ENCODE results near the gene KRTAP1-3.
"Not testable (repeated sequence)": the region's sequence is repeated elsewhere in the genome, so short reads cannot be mapped to it uniquely, and the experiment has no call there.

The KRTAP1-3 gene

GRCh38 chr17:41008811-41009210 is 25.9 kb downstream of the KRTAP1-3 start, which contains the start of gene KRTAP3-1:
TSS of gene KRTAP3-1 (minus strand) at chr17:41009128. CDS start at chr17:41009074, 54 bp downstream.
- DNase-seq, result no peak

GRCh38 chr17:41004397-41004796 is 30.3 kb downstream of the KRTAP1-3 start:
- DNase-seq, result no peak

- DNase-seq, result no peak
Observed at GRCh38 chr17:41003926-41004325, 30.7 kb downstream of the KRTAP1-3 start.

- DNase-seq, result no peak
Observed at GRCh38 chr17:41002814-41003213, 31.9 kb downstream of the KRTAP1-3 start.

GRCh38 chr17:41001795-41002194 is 32.9 kb downstream of the KRTAP1-3 start:
- DNase-seq, result no peak

GRCh38 chr17:40999563-40999962 is 35.1 kb downstream of the KRTAP1-3 start, which contains the start of gene KRTAP3-2:
TSS of gene KRTAP3-2 (minus strand) at chr17:40999906. CDS start at chr17:40999853, 53 bp downstream.
- DNase-seq, result not testable (repeated sequence)

- no peak for DNase-seq
Observed at GRCh38 chr17:40997361-40997760, 37.3 kb downstream of the KRTAP1-3 start.

GRCh38 chr17:40996829-40997228 is 37.8 kb downstream of the KRTAP1-3 start:
- no peak for DNase-seq

- DNase-seq, result no peak
Observed at GRCh38 chr17:40995116-40995515, 39.6 kb downstream of the KRTAP1-3 start.

- no peak for DNase-seq
Observed at GRCh38 chr17:40993839-40994238, 40.8 kb downstream of the KRTAP1-3 start, which contains the start of gene KRTAP3-3. TSS of gene KRTAP3-3 (minus strand) at chr17:40994164. CDS start at chr17:40994097, 67 bp downstream.

- no peak for DNase-seq
Observed at GRCh38 chr17:40993084-40993483, 41.6 kb downstream of the KRTAP1-3 start.

- no peak for DNase-seq
Observed at GRCh38 chr17:40992666-40993065, 42.0 kb downstream of the KRTAP1-3 start.

- no peak for DNase-seq
Observed at GRCh38 chr17:40986920-40987319, 47.8 kb downstream of the KRTAP1-3 start.

- no peak for DNase-seq
Observed at GRCh38 chr17:40984226-40984625, 50.4 kb downstream of the KRTAP1-3 start, which contains the start of gene KRT40. TSS of gene KRT40 (minus strand) at chr17:40984326. CDS start at chr17:40984273, 53 bp downstream.
